Smooth muscle cell (in vitro differentiated cells): ENCODE measurements around the gene SRSF6. TPM values are rescaled to one million over a fixed set of nuclear protein-coding genes. Genes with fewer than 3 reads are reported as not detected.
"Not testable (repeated sequence)": the region's sequence is repeated elsewhere in the genome, so short reads cannot be mapped to it uniquely, and the experiment has no call there.

Experiments
- DNase-seq: peaks from one replicate; lab custom pipeline; 2025; ENCODE audit not compliant: unreplicated experiment; lab: John Stamatoyannopoulos, UW
- H2AFZ ChIP-seq: fragments of 200-600 bp; sonication (generic); 2 replicates; pipeline ENCODE4 v1.6.0; 2016; ENCODE audit warnings: antibody characterized with exemption, low read depth, mild to moderate bottlenecking
- H3F3A ChIP-seq: fragments of 200-600 bp; sonication (generic); 2 replicates; pipeline ENCODE4 v1.6.0; 2017; ENCODE audit warnings: antibody characterized with exemption, low read depth
- H3K27ac ChIP-seq: fragments of 200-600 bp; sonication (generic); 2 replicates; pipeline ENCODE4 v1.5.1; 2016; ENCODE audit warnings: low read depth, mild to moderate bottlenecking
- H3K27me3 ChIP-seq: fragments of 200-600 bp; sonication (generic); 2 replicates; pipeline ENCODE4 v1.6.1; 2016; ENCODE audit warnings: low read depth, mild to moderate bottlenecking
- H3K36me3 ChIP-seq: fragments of 200-600 bp; sonication (generic); 2 replicates; pipeline ENCODE4 v1.5.1; 2016; ENCODE audit warnings: low read depth
- H3K4me1 ChIP-seq: fragments of 200-600 bp; sonication (generic); 2 replicates; pipeline ENCODE4 v1.5.1; 2016; ENCODE audit warnings: low read depth
- H3K4me2 ChIP-seq: fragments of 200-600 bp; sonication (generic); 2 replicates; pipeline ENCODE4 v1.6.0; 2016; ENCODE audit warnings: mild to moderate bottlenecking
- H3K4me3 ChIP-seq: fragments of 200-600 bp; sonication (generic); 2 replicates; pipeline ENCODE4 v1.5.1; 2016; ENCODE audit warnings: mild to moderate bottlenecking
- H3K79me2 ChIP-seq: fragments of 200-600 bp; sonication (generic); 2 replicates; pipeline ENCODE4 v1.6.0; 2016; ENCODE audit warnings: low read depth, mild to moderate bottlenecking
- H3K9ac ChIP-seq: fragments of 200-600 bp; sonication (generic); 2 replicates; pipeline ENCODE4 v1.6.0; 2016; ENCODE audit warnings: low read depth
- H3K9me3 ChIP-seq: fragments of 200-600 bp; sonication (generic); replicated peaks from 2 replicates; pipeline ENCODE4 v1.5.1; 2016; ENCODE audit warnings: low read depth
- H4K20me1 ChIP-seq: fragments of 200-600 bp; sonication (generic); 2 replicates; pipeline ENCODE4 v1.6.0; 2016; ENCODE audit warnings: low read depth
- CTCF ChIP-seq: fragments of 200-600 bp; sonication (generic); IDR thresholded peaks from 2 replicates; pipeline ENCODE4 v1.5.1; 2017; ENCODE audit warnings: borderline replicate concordance, mild to moderate bottlenecking, antibody characterized with exemption; ENCODE audit not compliant: insufficient read depth, poor library complexity, severe bottlenecking
- WGBS: methylation state at CpG from one replicate; pipeline ENCODE4 v1.1.7; 2016; ENCODE audit warnings: low lambda C conversion rate; 5-methylcytosine and 5-hydroxymethylcytosine counted together
- polyA plus RNA-seq: library from polyadenylated mRNA; unstranded; fragments of >200 nt; fragmentation: Nextera tagmentation; extraction: Ambion mirVana; gene quantifications from 2 replicates; pipeline ENCODE4 v1.2.1, GENCODE V29; 2016
- total RNA-seq: library from RNA; depleted of rRNA; stranded (reverse); fragments of >200 nt; gene quantifications from 2 replicates; pipeline ENCODE4 v1.2.3, GENCODE V29; 2014

The SRSF6 gene
- total and polyA plus RNA-seq, 2 experiments from 2014 or later = 25.1 to 85.0 TPM

DNA sequence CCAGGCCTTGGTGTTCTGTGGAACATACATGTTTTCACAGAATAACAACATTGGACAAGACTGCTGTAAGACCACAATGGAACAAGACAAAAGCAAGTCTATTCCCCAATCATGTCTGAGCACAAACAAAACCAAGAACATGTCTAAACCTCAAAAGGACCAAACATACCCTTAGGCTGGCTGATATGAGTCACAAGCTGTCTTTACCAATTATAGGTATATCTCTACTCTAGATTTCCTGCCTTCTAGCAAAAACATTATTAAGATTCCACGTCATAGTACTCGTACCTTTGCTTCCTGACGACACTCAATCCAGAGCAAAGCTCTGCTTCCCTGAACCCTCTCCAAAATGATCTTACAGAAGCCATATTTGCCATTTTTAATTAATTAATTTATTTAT, 34.4 kb downstream of the SRSF6 start:
- no peak overlapping the region for H3K4me3 ChIP-seq
- H3K4me2 ChIP-seq = no peak overlapping the region
- DNase-seq = no peak
- no peaks in the 10 kb centered on the region for H3K27me3 ChIP-seq
- no peaks in the 10 kb centered on the region for H4K20me1 ChIP-seq
- 71% methylated on average over 3 of the region's 3 CpGs for WGBS
- H3K4me1 ChIP-seq = no peaks in the 10 kb centered on the region
- no peak overlapping the region for H3K9ac ChIP-seq
- no peak overlapping the region for H2AFZ ChIP-seq
- no peaks in the 10 kb centered on the region for H3K79me2 ChIP-seq
- H3K36me3 ChIP-seq = no peaks in the 10 kb centered on the region
- TF ChIP-seq CTCF = no peak
- H3F3A ChIP-seq = no peaks in the 10 kb centered on the region
- H3K9me3 ChIP-seq = no peaks in the 10 kb centered on the region
- H3K27ac ChIP-seq = peak overlapping the region; percentile 35

- Histone ChIP-seq H3K4me1 (no peaks in the 10 kb centered on the region), H3F3A (no peaks in the 10 kb centered on the region), H2AFZ (no peak overlapping the region), H3K27me3 (no peaks in the 10 kb centered on the region), H3K9ac (no peak overlapping the region), H3K36me3 (no peaks in the 10 kb centered on the region), H3K9me3 (no peaks in the 10 kb centered on the region), H3K4me3 (no peak overlapping the region), H3K27ac (no peak overlapping the region), H3K79me2 (no peaks in the 10 kb centered on the region), H4K20me1 (no peaks in the 10 kb centered on the region), H3K4me2 (no peak overlapping the region)
- DNase-seq = no peak
- WGBS = 57% methylated on average over 2 of the region's 2 CpGs
- no peak for TF ChIP-seq CTCF
These were observed 37.7 kb downstream of the SRSF6 start for GRCh38 chr20:43495388-43495787.

DNA sequence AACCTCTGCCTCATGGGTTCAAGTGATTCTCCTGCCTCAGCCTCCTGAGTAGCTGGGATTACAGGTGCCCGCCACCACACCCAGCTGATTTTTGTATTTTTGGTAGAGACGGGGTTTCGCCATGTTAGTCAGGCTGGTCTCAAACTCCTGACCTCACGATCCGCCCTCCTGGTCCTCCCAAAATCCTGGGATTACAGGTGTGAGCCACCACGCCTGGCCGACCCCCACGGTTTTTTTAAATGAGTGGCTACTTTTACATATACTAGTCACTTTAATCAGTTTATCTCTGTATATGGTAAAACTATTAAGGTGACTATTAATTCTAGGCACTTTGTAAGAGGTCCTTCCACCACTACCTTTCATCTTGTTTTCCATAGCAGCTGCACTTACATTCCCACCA, 44.3 kb downstream of the SRSF6 start:
- H3K4me1 ChIP-seq, H3K27ac ChIP-seq, H3K4me3 ChIP-seq, H3K9me3 ChIP-seq, DNase-seq, H2AFZ ChIP-seq, H3K79me2 ChIP-seq, H3K27me3 ChIP-seq, H3K4me2 ChIP-seq, H4K20me1 ChIP-seq, H3F3A ChIP-seq, H3K36me3 ChIP-seq, H3K9ac ChIP-seq: not testable (repeated sequence)
- WGBS = 96% methylated on average over 8 of the region's 8 CpGs

GRCh38 chr20:43506238-43506637, 48.5 kb downstream of the SRSF6 start:
- no peaks in the 10 kb centered on the region for H3K9me3 ChIP-seq
- H3K4me2 ChIP-seq = no peak overlapping the region
- no peaks in the 10 kb centered on the region for H3K36me3 ChIP-seq
- H4K20me1 ChIP-seq = no peaks in the 10 kb centered on the region
- no peaks in the 10 kb centered on the region for H3K79me2 ChIP-seq
- DNase-seq = no peak
- WGBS = 92% methylated on average over 7 of the region's 7 CpGs
- no peaks in the 10 kb centered on the region for H3F3A ChIP-seq
- H3K27me3 ChIP-seq = peaks cover 5% of the 10 kb centered on the region
- no peak for TF ChIP-seq CTCF
- no peak overlapping the region for H3K27ac ChIP-seq
- H2AFZ ChIP-seq = no peak overlapping the region
- H3K4me1 ChIP-seq = no peaks in the 10 kb centered on the region
- H3K4me3 ChIP-seq = no peak overlapping the region
- H3K9ac ChIP-seq = no peak overlapping the region
